ENCODE results near the gene ARHGEF17.

ARHGEF17 gene

DNA sequence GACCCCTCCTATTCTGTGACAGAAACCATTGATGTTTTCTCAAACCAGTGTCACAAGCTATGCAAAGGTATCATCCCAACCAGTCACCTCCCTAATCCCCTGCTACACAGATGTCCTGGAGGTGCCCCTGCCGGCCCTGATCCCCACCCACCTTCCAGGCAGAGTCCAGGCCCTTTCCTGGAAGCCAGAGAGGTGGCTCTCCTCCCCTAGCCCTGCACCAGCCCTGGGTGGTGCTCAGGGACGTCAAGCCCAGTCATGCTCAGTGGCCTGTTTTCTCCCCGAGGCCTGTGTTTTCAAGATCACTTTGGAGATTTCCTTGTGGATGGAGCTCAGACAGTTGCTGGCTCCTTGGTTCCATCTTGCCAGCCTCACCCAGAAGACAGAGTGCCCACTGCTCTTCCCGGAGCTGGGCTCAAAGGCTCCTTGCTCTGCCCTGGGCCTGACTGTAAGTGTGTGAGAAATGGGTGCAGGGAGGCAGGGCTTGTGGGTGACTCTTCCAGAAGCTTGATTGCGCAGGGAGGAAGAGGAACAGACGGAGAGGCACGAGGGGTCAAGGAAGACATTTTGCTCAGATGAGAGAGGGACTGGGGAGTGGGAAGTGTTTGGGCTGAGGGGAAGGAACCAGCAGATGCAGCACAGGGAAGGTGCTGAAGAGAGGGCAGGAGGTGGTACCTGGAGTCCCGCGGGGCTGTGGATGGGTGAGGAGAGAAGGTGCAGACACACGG is 24.6 kb upstream of the ARHGEF17 start:
- Histone ChIP-seq H3K79me2 (no peaks in the 10 kb centered on the region), H3K9me3 (ENCODE audit: control insufficient read depth, low read length) (no peaks in the 10 kb centered on the region), H3K9ac (no peak overlapping the region), H3K27ac (no peak overlapping the region), H3K36me3 (ENCODE audit: control insufficient read depth, insufficient read depth, low read length) (no peaks in the 10 kb centered on the region), H3K27me3 (ENCODE audit: control insufficient read depth, insufficient read depth, low read length) (no peaks in the 10 kb centered on the region), H3K4me3 (ENCODE audit: low read depth, low read length) (no peak overlapping the region), H2AFZ (no peak overlapping the region), H3K4me2 (ENCODE audit: low read length) (no peak overlapping the region), H3K4me1 (no peaks in the 10 kb centered on the region)
- TF ChIP-seq, protein P1, sequence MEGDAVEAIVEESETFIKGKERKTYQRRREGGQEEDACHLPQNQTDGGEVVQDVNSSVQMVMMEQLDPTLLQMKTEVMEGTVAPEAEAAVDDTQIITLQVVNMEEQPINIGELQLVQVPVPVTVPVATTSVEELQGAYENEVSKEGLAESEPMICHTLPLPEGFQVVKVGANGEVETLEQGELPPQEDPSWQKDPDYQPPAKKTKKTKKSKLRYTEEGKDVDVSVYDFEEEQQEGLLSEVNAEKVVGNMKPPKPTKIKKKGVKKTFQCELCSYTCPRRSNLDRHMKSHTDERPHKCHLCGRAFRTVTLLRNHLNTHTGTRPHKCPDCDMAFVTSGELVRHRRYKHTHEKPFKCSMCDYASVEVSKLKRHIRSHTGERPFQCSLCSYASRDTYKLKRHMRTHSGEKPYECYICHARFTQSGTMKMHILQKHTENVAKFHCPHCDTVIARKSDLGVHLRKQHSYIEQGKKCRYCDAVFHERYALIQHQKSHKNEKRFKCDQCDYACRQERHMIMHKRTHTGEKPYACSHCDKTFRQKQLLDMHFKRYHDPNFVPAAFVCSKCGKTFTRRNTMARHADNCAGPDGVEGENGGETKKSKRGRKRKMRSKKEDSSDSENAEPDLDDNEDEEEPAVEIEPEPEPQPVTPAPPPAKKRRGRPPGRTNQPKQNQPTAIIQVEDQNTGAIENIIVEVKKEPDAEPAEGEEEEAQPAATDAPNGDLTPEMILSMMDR (IDR thresholded peaks at IDR 0.05) = no peak

DNA sequence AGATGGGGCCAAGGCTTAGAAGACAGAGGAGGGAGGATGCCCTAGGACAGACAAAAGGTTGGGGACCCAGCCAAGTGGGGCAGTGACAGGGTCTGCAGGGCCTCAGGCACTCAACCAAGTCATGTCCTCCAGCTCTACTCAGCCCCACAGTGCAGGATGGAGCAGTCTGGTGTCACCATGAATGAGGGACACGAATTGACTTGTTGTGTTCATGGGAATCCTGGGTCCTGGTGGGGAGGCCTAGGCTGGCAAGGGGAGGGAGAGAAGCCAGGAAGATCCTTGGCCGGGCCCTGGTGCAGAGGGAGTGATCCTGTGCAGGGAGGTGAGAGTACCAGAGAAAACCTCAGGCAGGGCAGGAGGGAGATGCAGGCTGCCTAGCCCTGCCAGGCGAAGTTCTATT is 24.0 kb upstream of the ARHGEF17 start:
- Histone ChIP-seq H3K9me3 (ENCODE audit: control insufficient read depth, low read length) (no peaks in the 10 kb centered on the region), H3K79me2 (no peaks in the 10 kb centered on the region), H3K36me3 (ENCODE audit: control insufficient read depth, insufficient read depth, low read length) (no peaks in the 10 kb centered on the region), H3K4me2 (ENCODE audit: low read length) (no peak overlapping the region), H3K27ac (no peak overlapping the region), H3K4me3 (ENCODE audit: low read depth, low read length) (no peak overlapping the region), H2AFZ (no peak overlapping the region), H3K4me1 (no peaks in the 10 kb centered on the region), H3K27me3 (ENCODE audit: control insufficient read depth, insufficient read depth, low read length) (no peaks in the 10 kb centered on the region), H3K9ac (no peak overlapping the region)
- TF ChIP-seq, protein P1 (IDR thresholded peaks at IDR 0.05) = no peak

- TF ChIP-seq, protein P1 (IDR thresholded peaks at IDR 0.05) = no peak
- Histone ChIP-seq H3K4me1 (no peaks in the 10 kb centered on the region), H3K27me3 (ENCODE audit: control insufficient read depth, insufficient read depth, low read length) (no peaks in the 10 kb centered on the region)
Observed at GRCh38 chr11:73285721-73286120, 22.4 kb upstream of the ARHGEF17 start.

DNA sequence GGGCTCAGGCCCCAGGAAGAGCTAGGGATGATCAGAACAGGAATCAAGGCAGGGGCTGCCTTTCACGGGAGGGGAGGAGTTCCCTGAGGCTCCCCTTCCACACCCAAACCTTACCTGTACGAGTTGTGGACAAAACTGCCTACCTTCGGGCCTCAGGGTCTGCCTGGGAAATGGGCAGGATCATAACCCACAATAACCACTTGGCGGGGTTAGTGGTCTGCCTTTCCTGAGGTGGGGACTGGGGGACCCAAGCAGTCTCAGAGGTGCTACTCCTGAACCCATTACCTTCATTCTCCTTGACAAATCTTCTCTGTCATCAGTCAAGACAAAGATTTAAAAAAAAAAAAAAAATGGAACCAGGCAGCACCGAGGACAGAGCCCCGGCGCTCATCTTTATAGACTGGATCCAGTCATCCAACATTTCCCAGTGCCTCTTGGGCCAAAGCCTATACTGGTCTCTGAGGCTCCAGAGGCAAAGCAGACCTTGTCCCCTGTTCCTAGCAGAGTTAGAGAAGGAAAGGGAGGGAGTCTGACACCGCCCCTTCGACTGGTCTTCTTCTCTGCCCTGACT is 21.8 kb upstream of the ARHGEF17 start:
- H3K79me2 ChIP-seq = no peaks in the 10 kb centered on the region
- no peaks in the 10 kb centered on the region for H3K4me1 ChIP-seq
- TF ChIP-seq, protein P1 (IDR thresholded peaks at IDR 0.05) = no peak
- H2AFZ ChIP-seq = no peak overlapping the region
- no peak overlapping the region for H3K4me3 ChIP-seq (ENCODE audit: low read depth, low read length)
- H3K9me3 ChIP-seq (ENCODE audit: control insufficient read depth, low read length) = no peaks in the 10 kb centered on the region
- no peaks in the 10 kb centered on the region for H3K36me3 ChIP-seq (ENCODE audit: control insufficient read depth, insufficient read depth, low read length)
- no peak overlapping the region for H3K9ac ChIP-seq
- no peak overlapping the region for H3K27ac ChIP-seq
- no peak overlapping the region for H3K4me2 ChIP-seq (ENCODE audit: low read length)
- no peaks in the 10 kb centered on the region for H3K27me3 ChIP-seq (ENCODE audit: control insufficient read depth, insufficient read depth, low read length)

More at GRCh38 chr11:73285721-73286120, 22.4 kb upstream of the ARHGEF17 start:
- Histone ChIP-seq H3K27ac (no peak overlapping the region), H3K36me3 (ENCODE audit: control insufficient read depth, insufficient read depth, low read length) (no peaks in the 10 kb centered on the region), H3K9ac (no peak overlapping the region), H3K9me3 (ENCODE audit: control insufficient read depth, low read length) (no peaks in the 10 kb centered on the region), H3K4me3 (ENCODE audit: low read depth, low read length) (no peak overlapping the region), H3K4me2 (ENCODE audit: low read length) (no peak overlapping the region), H2AFZ (no peak overlapping the region), H3K79me2 (no peaks in the 10 kb centered on the region)

Measured in parathyroid adenoma (tissue), 2 donors.